GM18511 (cell line): ENCODE data around the gene MTFMT.

Source experiments
- ATAC-seq: cut with Tn5 transposase; IDR thresholded peaks from one replicate; pipeline ENCODE4 v1.9.1; 2021; ENCODE audit warnings: mild to moderate bottlenecking, moderate library complexity; ENCODE audit not compliant: unreplicated experiment

The MTFMT gene

GRCh38 chr15:64989416-64990167 lies 39.8 kb downstream of the MTFMT start, which contains the start of gene SPG21:
TSS of gene SPG21 (minus strand) at chr15:64989914. CDS start at chr15:64983569, 6,345 bp downstream.
- peak; percentile 96 for ATAC-seq

- ATAC-seq: no peak
Observed at GRCh38 chr15:64987136-64987535, 42.3 kb downstream of the MTFMT start.

- no peak for ATAC-seq
Observed at GRCh38 chr15:64985366-64986033, 43.9 kb downstream of the MTFMT start.

GRCh38 chr15:64982472-64982871 lies 47.0 kb downstream of the MTFMT start:
- ATAC-seq: no peak

- ATAC-seq: no peak
Observed at GRCh38 chr15:64981812-64982431, 47.5 kb downstream of the MTFMT start.

- ATAC-seq: no peak
Observed at GRCh38 chr15:64979252-64979710, 50.2 kb downstream of the MTFMT start.

- no peak for ATAC-seq
Observed at GRCh38 chr15:64975390-64975789, 54.0 kb downstream of the MTFMT start.

GRCh38 chr15:64970698-64971097 lies 58.7 kb downstream of the MTFMT start:
- ATAC-seq: no peak

- ATAC-seq: no peak
Observed at GRCh38 chr15:64969401-64969800, 60.0 kb downstream of the MTFMT start.

GRCh38 chr15:64961013-64961412 lies 68.4 kb downstream of the MTFMT start:
- ATAC-seq: no peak

GRCh38 chr15:64960153-64960552 lies 69.3 kb downstream of the MTFMT start:
- ATAC-seq: no peak

- no peak for ATAC-seq
Observed at GRCh38 chr15:64959128-64959527, 70.3 kb downstream of the MTFMT start.

- no peak for ATAC-seq
Observed at GRCh38 chr15:64954395-64954794, 75.0 kb downstream of the MTFMT start.

- no peak for ATAC-seq
Observed at GRCh38 chr15:64951777-64952418, 77.5 kb downstream of the MTFMT start.
